Measurements from ENCODE around the gene PIMREG.
A peak's percentile ranks its signal among the peaks of the same experiment; 100 is the strongest.

PIMREG gene

DNA sequence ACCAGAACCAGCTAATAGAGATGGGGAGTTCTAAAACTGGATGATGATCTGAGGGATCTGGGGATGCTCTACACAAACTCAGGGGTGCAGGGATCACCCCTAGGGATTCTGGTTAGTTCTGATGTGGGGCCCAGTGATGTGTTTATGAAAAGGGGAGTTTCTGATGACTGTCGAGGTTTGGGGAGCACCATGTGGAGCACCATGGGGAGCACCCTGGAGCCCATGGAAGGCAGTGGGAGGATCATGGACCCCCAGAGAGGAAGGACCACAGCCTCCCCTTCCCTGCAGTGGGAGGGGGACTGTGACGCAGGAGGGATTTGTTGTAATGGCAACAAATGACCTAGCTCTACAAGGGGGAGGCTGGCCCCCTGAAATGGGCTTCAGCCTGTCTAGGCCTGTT, 18.4 kb downstream of the PIMREG start:
- no peak for DNase-seq

- no peak for DNase-seq
These were observed 19.6 kb downstream of the PIMREG start for GRCh38 chr17:6463616-6464445.

- DNase-seq, result no peak
These were observed 20.3 kb downstream of the PIMREG start for GRCh38 chr17:6464446-6465041.

GRCh38 chr17:6465206-6466003, 21.1 kb downstream of the PIMREG start:
- DNase-seq, result no peak

DNA sequence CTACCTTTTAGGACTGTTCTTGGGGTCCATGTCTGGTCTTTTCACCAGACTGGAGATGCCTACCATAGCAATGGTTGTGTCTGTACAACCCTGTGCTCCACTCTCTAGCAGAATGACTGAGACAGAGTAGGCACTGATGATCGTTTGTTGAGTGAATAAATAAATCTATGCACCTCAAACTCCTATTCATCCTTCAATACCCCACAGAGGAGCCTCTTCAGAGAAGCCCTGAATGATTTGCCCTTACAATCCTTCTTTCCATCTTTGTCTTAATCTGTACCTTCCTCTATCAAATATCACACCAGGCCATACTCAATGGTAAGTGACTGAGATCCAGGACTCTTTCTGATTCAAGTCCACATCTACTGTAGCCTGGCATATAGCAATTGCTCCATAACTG, 23.3 kb downstream of the PIMREG start:
- DNase-seq, result no peak

- DNase-seq, result no peak
These were observed 24.0 kb downstream of the PIMREG start for GRCh38 chr17:6468051-6468790.

- no peak for DNase-seq
These were observed 26.0 kb downstream of the PIMREG start for GRCh38 chr17:6470146-6470718.

- no peak for DNase-seq
These were observed 26.7 kb downstream of the PIMREG start for GRCh38 chr17:6470751-6471521.

GRCh38 chr17:6471531-6472465, 27.5 kb downstream of the PIMREG start:
- DNase-seq, result no peak

- no peak for DNase-seq
These were observed 28.3 kb downstream of the PIMREG start for GRCh38 chr17:6472517-6472916.

DNA sequence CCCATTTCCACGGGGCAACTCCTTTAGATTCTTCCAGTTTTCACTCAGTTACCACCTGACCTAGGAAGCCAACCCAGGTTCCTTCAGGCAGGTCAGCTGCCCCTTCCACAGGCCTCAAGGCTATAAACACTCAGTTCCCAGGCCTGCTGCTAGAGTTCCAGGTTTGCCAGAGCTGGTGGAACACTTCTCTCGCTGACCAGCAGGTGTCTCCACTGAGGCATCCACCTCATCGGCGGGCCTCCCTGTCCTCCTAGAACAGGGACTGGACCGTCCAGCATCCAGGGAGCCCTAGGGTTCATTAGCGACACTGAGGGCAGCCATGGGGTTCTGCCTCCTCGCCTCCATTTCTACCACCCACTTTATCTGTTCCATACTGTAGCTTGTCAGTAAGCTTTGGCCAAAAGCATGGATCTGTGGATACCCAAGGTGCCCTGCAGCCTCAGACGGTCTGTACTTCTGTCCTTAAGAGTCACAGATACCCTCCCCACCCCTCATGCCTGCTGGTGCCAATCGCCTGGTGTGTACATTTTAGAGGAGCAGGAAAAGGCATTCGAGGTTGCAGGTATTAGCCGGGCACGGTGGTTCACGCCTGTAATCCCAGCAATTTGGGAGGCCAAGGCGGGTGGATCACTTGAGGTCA, 29.0 kb downstream of the PIMREG start:
- peak; percentile 51 to 65 for DNase-seq

GRCh38 chr17:6474376-6474775, 30.1 kb downstream of the PIMREG start:
- no peak for DNase-seq

GRCh38 chr17:6474906-6475305, 30.7 kb downstream of the PIMREG start:
- no peak for DNase-seq

DNA sequence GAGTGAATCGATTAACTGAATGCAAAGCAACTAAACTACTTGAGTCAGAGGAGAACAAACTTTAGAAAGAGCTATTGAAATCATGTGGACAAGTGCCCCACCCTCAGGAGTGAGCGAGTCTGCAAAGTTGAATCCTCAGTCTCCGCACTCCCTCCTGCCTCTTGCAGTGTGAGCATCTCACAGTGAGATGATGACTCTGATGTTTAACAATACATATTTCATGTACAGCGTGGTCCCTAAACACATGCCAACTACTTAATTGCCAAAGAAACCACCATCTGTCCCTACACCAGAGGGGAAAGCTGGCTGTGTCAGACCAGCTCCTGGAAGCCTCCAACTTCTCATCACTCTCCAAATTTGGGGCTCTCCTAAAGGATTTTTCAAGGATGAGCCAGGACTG, 31.2 kb downstream of the PIMREG start:
- DNase-seq, result no peak

- no peak for DNase-seq
These were observed 32.0 kb downstream of the PIMREG start for GRCh38 chr17:6476076-6476809.

DNA sequence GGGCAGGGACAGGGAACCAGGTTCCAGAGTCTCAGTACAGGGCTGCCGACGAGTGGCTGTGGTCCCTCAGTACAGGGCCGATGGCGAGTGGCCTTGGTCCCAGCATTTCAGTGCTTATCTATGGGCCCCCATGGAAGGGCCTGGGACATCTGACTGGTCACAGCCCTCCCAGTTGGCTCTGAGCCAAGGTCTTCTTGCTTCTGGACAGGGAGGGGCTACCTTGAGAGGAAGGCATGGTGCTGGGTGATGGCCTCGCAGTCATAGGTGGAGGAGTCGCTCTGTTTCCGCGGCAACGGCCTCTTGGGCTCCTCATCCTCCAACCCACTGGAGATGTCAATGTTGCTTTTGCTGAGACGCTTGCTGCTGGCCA, 32.5 kb downstream of the PIMREG start:
- no peak for DNase-seq

DNA sequence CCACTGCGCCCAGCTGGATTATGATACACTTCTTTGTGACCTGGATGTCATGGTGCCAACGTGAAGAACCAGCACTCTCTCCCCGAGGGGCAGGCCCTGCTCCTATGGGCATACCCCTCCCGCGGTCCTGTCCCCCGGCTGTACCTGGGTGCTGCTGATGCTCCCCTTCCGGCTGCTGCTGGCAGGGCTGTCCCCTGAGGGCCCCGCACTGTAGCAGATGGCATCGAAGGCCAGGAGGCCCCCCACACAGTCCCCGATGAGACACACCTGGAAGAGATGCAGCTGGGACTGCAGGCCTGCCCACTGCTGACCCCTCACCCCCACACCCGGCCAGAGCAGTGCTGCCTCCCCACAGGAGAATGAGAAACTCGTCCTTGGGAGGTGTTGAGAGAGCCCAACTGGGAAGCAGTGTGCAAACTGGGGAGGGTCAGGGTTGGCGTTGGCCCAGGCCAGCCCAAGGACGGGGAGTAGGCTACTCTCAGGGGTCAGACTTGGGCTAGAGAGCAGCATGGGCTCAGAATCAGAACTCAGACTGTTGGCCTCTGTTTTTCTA, 33.7 kb downstream of the PIMREG start:
- no peak for DNase-seq

DNA sequence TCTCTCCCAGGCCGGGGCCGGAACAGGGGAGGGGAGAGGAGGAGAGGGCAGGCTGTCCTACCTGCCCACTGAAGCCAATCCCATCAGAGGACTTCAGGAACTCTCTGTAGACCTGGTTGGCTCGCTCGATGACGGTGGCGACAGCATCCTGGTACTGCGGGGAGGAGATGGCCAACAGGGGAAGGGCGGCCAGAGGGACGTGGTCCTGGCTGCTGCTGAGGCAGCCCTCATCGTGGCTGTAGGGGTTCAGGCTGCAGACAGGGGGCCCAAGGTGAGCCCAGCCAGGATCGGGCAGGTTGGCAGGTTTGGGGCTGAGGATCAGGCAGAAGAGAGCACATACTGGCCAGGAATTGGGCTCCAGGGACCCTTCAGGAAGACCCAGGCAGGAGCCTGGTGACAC, 34.2 kb downstream of the PIMREG start:
- DNase-seq, result no peak

GRCh38 chr17:6479622-6480302, 35.5 kb downstream of the PIMREG start:
- no peak for DNase-seq

All from stimulated activated CD4-positive, alpha-beta T cell treated with anti-CD3 and anti-CD28 coated beads, Interleukin-4, amount 100 ng/mL, for 4 hours (primary cell).